Pancreas (tissue), 10 donors: ENCODE measurements around the gene LXN. TPM values are rescaled to one million over a fixed set of nuclear protein-coding genes. Genes with fewer than 3 reads are reported as not detected.
A peak's percentile ranks its signal among the peaks of the same experiment; 100 is the strongest.

Source experiments
- ATAC-seq, 4 donors: fragments of 200-7000 bp; cut with Tn5 transposase; one replicate each; pipeline versions ENCODE4 v1.8.0 to v1.9.1; 2020; ENCODE audit warnings: mild to moderate bottlenecking in 4 of 4, moderate library complexity in 4 of 4
- DNase-seq, 6 donors: peaks; one replicate each; pipeline ENCODE4 v3.0.0-alpha.2; 2020
- FAIRE-seq: peaks from 2 replicates; lab custom pipeline; 2012; peaks lifted over from hg19 to GRCh38; lab: Jason Lieb, UNC
- H3K27ac ChIP-seq, 4 donors: fragments of 200-600 bp; sonication (generic); 1 replicate in 3 of 4; 2 replicates in 1 of 4; pipeline versions ENCODE4 v1.5.0 to v1.8.0; 2020
- H3K27me3 ChIP-seq, 4 donors: fragments of 200-600 bp; one replicate each; pipeline ENCODE4 v1.8.0; 2021
- H3K36me3 ChIP-seq, 3 donors: fragments of 200-600 bp; sonication (generic) in 1 of 3; one replicate each; pipeline versions ENCODE4 v1.5.0 to v1.8.0; 2020 to 2021
- H3K4me1 ChIP-seq, 3 donors: fragments of 200-600 bp; one replicate each; pipeline ENCODE4 v1.8.0; 2021
- H3K4me3 ChIP-seq, 4 donors: fragments of 200-600 bp; sonication (generic) in 2 of 4; one replicate each; pipeline versions ENCODE4 v1.5.0 to v1.8.0; 2020 to 2021
- H3K9me3 ChIP-seq, 4 donors: fragments of 200-600 bp; one replicate each; pipeline ENCODE4 v1.8.0; 2021
- CTCF ChIP-seq, 4 donors: fragments of 200-600 bp; sonication (generic) in 3 of 4; IDR thresholded peaks; one replicate each; pipeline versions ENCODE4 v1.5.0 to v1.8.0; 2021; ENCODE audit warnings: antibody characterized with exemption in 4 of 4
- whole genome bisulfite sequencing, 2 donors: extraction: QIAGEN DNeasy Blood & Tissue Kit; methylation state at CpG; one replicate each; pipeline ENCODE4 v1.1.7; 2013; 5-methylcytosine and 5-hydroxymethylcytosine counted together
- intact Hi-C, 3 donors: fragments of 100-400 bp; cut with DNase I; formaldehyde crosslinking; loops; one replicate each; pipeline versions ENCODE4 v1.11.1 to v1.14.2; 2022
- polyA plus RNA-seq, 2 donors: library from polyadenylated mRNA; stranded (reverse); fragments of 200-250 nt; gene quantifications; one replicate each; pipeline ENCODE4 v1.2.3, GENCODE V29; 2013
- total RNA-seq, 6 donors: library from RNA; stranded (reverse); fragmentation: NEBNext Ultra II Directional in 4 of 6; extraction: Animal tissue kit (Norgen Biotek cat#: 25700) in 4 of 6; gene quantifications; one replicate each; pipeline versions ENCODE4 v1.2.1 to v1.2.4, GENCODE V29; 2021 to 2023
- donor health status: healthy with polysubstance abuse.
- donor health status: DM: no; HTN: no; CAD: no; lungs with moderate emphysema.
- donor health status: DM: no; HTN: no; CAD: no.
- donor health status: control.
- donor health status: control.
- donor health status: Bipolar disorder and iron deficiency.
- donor health status: DM: yes; HTN: yes; CAD: no.
- donor health status: DM: no; HTN: no; CAD: no.
- donor health status: DM: no; HTN: no; CAD: no.
- donor health status: DM: yes; HTN: yes; CAD: no.

LXN gene
- total RNA-seq = 10 to 100 TPM in 2 of 6 donors, 1 to 10 TPM in 4; 4.9 to 15.8 (median 6.5) TPM
- polyA plus RNA-seq = 10 to 100 TPM in 1 of 2 donors, 1 to 10 TPM in 1; 6.9 to 12.3 TPM

- Histone ChIP-seq H3K4me3 (peak within 1 kb of the TSS; percentile 39 to 66 (median 47)), H3K27ac (peak within 1 kb of the TSS; percentile 61 to 82 (median 72)), H3K36me3 (peaks cover 0 to 3% (median 0%) of the 10 kb centered on the region in 3 donors), H3K9me3 (no peaks in the 10 kb centered on the region), H3K4me1 (peaks cover 0 to 6% (median 0%) of the 10 kb centered on the region in 3 donors), H3K27me3 (no peaks in the 10 kb centered on the region)
- DNase-seq = peak; percentile 85 to 94 (median 88)
- peak; percentile 48 to 75 (median 64) for TF ChIP-seq CTCF (IDR thresholded peaks at IDR 0.05)
- intact Hi-C loops = no loop called here
- 1 to 3% methylated on average over 30 of the region's 30 CpGs for WGBS, 2 donors
- peak; percentile 100 for ATAC-seq
- FAIRE-seq = peak; percentile 71
Observed at GRCh38 chr3:158672215-158673176, at the start of gene LXN. LXN (minus strand) TSS chr3:158672648; CDS start chr3:158672478, 170 bp downstream.

- FAIRE-seq (no peak), DNase-seq (no peak), ATAC-seq (no peak)
- intact Hi-C loops = no loop called here
- H3K27me3 ChIP-seq = no peaks in the 10 kb centered on the region
- no peak overlapping the region for H3K4me3 ChIP-seq
- H3K4me1 ChIP-seq = no peaks in the 10 kb centered on the region
- no peak for TF ChIP-seq CTCF (IDR thresholded peaks at IDR 0.05)
- H3K36me3 ChIP-seq = no peaks in the 10 kb centered on the region
- 88 to 100% methylated on average over 1 of the region's 1 CpG for WGBS, 2 donors
- H3K27ac ChIP-seq = no peak overlapping the region
- H3K9me3 ChIP-seq = no peaks in the 10 kb centered on the region
Observed at GRCh38 chr3:158722108-158722507, 49.7 kb upstream of the LXN start.

- ATAC-seq (no peak), FAIRE-seq (no peak), DNase-seq (no peak)
- no peak for TF ChIP-seq CTCF (IDR thresholded peaks at IDR 0.05)
- H3K9me3 ChIP-seq = no peaks in the 10 kb centered on the region
- H3K4me1 ChIP-seq = no peaks in the 10 kb centered on the region
- H3K27me3 ChIP-seq = no peaks in the 10 kb centered on the region
- no peaks in the 10 kb centered on the region for H3K36me3 ChIP-seq
- no peak overlapping the region for H3K27ac ChIP-seq
- intact Hi-C loops = no loop called here
- WGBS, 2 donors = 89 to 91% methylated on average over 5 of the region's 5 CpGs
- no peak overlapping the region for H3K4me3 ChIP-seq
Observed at GRCh38 chr3:158718490-158719170, 46.2 kb upstream of the LXN start.

GRCh38 chr3:158717576-158717975, 45.1 kb upstream of the LXN start:
- Histone ChIP-seq H3K9me3 (no peaks in the 10 kb centered on the region), H3K27ac (no peak overlapping the region), H3K36me3 (no peaks in the 10 kb centered on the region), H3K4me3 (no peak overlapping the region), H3K27me3 (no peaks in the 10 kb centered on the region), H3K4me1 (no peaks in the 10 kb centered on the region)
- no peak for TF ChIP-seq CTCF (IDR thresholded peaks at IDR 0.05)
- FAIRE-seq = no peak
- no peak for ATAC-seq
- no peak for DNase-seq
- 95% methylated on average over 2 of the region's 2 CpGs for WGBS, 2 donors
- intact Hi-C loops = no loop called here
